Stimulated activated CD4-positive, alpha-beta T cell treated with anti-CD3 and anti-CD28 coated beads, Interleukin-2, amount 100 ng/mL, for 48 hours (primary cell): ENCODE results near the gene NRXN3.

ENCODE experiments used
- DNase-seq, 2 donors: peaks; one replicate each; pipeline ENCODE4 v3.0.0-alpha.2; 2020

NRXN3 gene

GRCh38 chr14:79890527-79890926 lies 1720.4 kb downstream of the NRXN3 start:
- no peak for DNase-seq

- no peak for DNase-seq
These were observed 1725.8 kb downstream of the NRXN3 start for GRCh38 chr14:79896009-79896408.

- no peak for DNase-seq
These were observed 1729.4 kb downstream of the NRXN3 start for GRCh38 chr14:79899610-79900009.

GRCh38 chr14:79904497-79904896 lies 1734.3 kb downstream of the NRXN3 start:
- no peak for DNase-seq

GRCh38 chr14:79906994-79907393 lies 1736.8 kb downstream of the NRXN3 start:
- DNase-seq = no peak

- no peak for DNase-seq
These were observed 1739.9 kb downstream of the NRXN3 start for GRCh38 chr14:79910086-79910485.

GRCh38 chr14:79911744-79912143 lies 1741.6 kb downstream of the NRXN3 start:
- DNase-seq = no peak

- DNase-seq = no peak
These were observed 1744.4 kb downstream of the NRXN3 start for GRCh38 chr14:79914595-79914994.

- no peak for DNase-seq
These were observed 1745.2 kb downstream of the NRXN3 start for GRCh38 chr14:79915406-79915805.

- DNase-seq = no peak
These were observed 1746.1 kb downstream of the NRXN3 start for GRCh38 chr14:79916281-79916680.

- no peak for DNase-seq
These were observed 1746.7 kb downstream of the NRXN3 start for GRCh38 chr14:79916892-79917291.
